CD4-positive, alpha-beta T cell (primary cell): ENCODE measurements around the gene FGF22. TPM values are rescaled to one million over a fixed set of nuclear protein-coding genes. Genes with fewer than 3 reads are reported as not detected.

ENCODE experiments used
- ATAC-seq: fragments of 200-7000 bp; cut with Tn5 transposase; one replicate; pipeline ENCODE4 v1.10.0; 2022; ENCODE audit warnings: mild to moderate bottlenecking; ENCODE audit not compliant: poor library complexity
- CTCF ChIA-PET: fragments of 350-600 bp; sonication (Branson Sonifier 250); formaldehyde crosslinking; loops from one replicate; lab custom pipeline; 2021; ENCODE audit warnings: antibody characterized with exemption, inconsistent platforms; lab: Charles Lee
- POLR2A ChIA-PET: fragments of 350-600 bp; sonication (Branson Sonifier 250); formaldehyde crosslinking; loops from one replicate; lab custom pipeline; 2021; ENCODE audit warnings: antibody characterized with exemption, inconsistent platforms; lab: Charles Lee
- DNase-seq, 14 experiments: peaks; one replicate each; pipeline ENCODE4 v3.0.0-alpha.2; 2013 to 2020; ENCODE audit warnings: mixed read lengths in 2 of 14
- H3K27ac ChIP-seq, 2 donors: one replicate each; pipeline versions ENCODE4 v1.5.1 to v1.7.0; 2013; ENCODE audit warnings: low read length in 2 of 2, low read depth in 1 of 2, mild to moderate bottlenecking in 1 of 2
- H3K27me3 ChIP-seq, 2 experiments: 1 replicate in 1 of 2; 2 replicates in 1 of 2; pipeline versions ENCODE4 v1.6.1 to v1.7.0; 2013; ENCODE audit warnings: low read length in 2 of 2, control low read depth in 1 of 2, mild to moderate bottlenecking in 1 of 2, moderate library complexity in 1 of 2; ENCODE audit not compliant: insufficient read depth in 2 of 2, control insufficient read depth in 1 of 2
- H3K36me3 ChIP-seq: one replicate; pipeline ENCODE4 v1.6.1; 2013; ENCODE audit warnings: low read length, control low read depth; ENCODE audit not compliant: insufficient read depth
- H3K4me1 ChIP-seq: one replicate; pipeline ENCODE4 v1.6.1; 2013; ENCODE audit warnings: low read length, control low read depth; ENCODE audit not compliant: insufficient read depth
- H3K4me3 ChIP-seq: one replicate; pipeline ENCODE4 v1.5.1; 2013; ENCODE audit warnings: mild to moderate bottlenecking, low read length, moderate library complexity
- H3K9me3 ChIP-seq, 2 experiments: 1 replicate in 1 of 2; 2 replicates in 1 of 2; pipeline versions ENCODE4 v1.6.1 to v1.7.0; 2013; ENCODE audit warnings: low read length in 2 of 2, mild to moderate bottlenecking in 2 of 2, control low read depth in 1 of 2, moderate library complexity in 1 of 2; ENCODE audit not compliant: control insufficient read depth in 1 of 2, insufficient read depth in 1 of 2
- H3K27ac Mint-ChIP-seq: one replicate; pipeline ENCODE4 v1.8.0; 2020; ENCODE audit warnings: mixed read lengths
- H3K27me3 Mint-ChIP-seq: one replicate; pipeline ENCODE4 v1.8.0; 2021; ENCODE audit warnings: mixed read lengths
- H3K36me3 Mint-ChIP-seq: one replicate; pipeline ENCODE4 v1.8.0; 2021; ENCODE audit warnings: low read depth, mixed read lengths
- H3K4me1 Mint-ChIP-seq: one replicate; pipeline ENCODE4 v1.8.0; 2021; ENCODE audit warnings: low read depth, mixed read lengths
- H3K4me3 Mint-ChIP-seq: one replicate; pipeline ENCODE4 v1.8.0; 2020; ENCODE audit warnings: mild to moderate bottlenecking, mixed read lengths
- H3K9me3 Mint-ChIP-seq: one replicate; pipeline ENCODE4 v1.8.0; 2020; ENCODE audit warnings: mixed read lengths
- intact Hi-C, 2 experiments: fragments of 100-400 bp; cut with DNase I in 1 of 2; cut with micrococcal nuclease in 1 of 2; formaldehyde crosslinking; loops; one replicate each; pipeline versions ENCODE4 v1.15.1 to v1.9.0; 2023 to 2025; cut with DNase I, micrococcal nuclease
- total RNA-seq, 174 experiments: library from RNA in 2 of 174; stranded (reverse) in 2 of 174; gene quantifications; one replicate each; pipeline ENCODE4 v1.2.3 and lab custom pipeline; 2021 to 2026
- TF ChIP-seq, protein P1 (sequence below): fragments of 200-600 bp; IDR thresholded peaks from one replicate; pipeline ENCODE4 v1.8.0; 2022; ENCODE audit warnings: antibody characterized with exemption, mild to moderate bottlenecking

FGF22 gene
- total RNA-seq, 2 experiments from 2014 or later = 0.42 to 0.49 TPM

DNA sequence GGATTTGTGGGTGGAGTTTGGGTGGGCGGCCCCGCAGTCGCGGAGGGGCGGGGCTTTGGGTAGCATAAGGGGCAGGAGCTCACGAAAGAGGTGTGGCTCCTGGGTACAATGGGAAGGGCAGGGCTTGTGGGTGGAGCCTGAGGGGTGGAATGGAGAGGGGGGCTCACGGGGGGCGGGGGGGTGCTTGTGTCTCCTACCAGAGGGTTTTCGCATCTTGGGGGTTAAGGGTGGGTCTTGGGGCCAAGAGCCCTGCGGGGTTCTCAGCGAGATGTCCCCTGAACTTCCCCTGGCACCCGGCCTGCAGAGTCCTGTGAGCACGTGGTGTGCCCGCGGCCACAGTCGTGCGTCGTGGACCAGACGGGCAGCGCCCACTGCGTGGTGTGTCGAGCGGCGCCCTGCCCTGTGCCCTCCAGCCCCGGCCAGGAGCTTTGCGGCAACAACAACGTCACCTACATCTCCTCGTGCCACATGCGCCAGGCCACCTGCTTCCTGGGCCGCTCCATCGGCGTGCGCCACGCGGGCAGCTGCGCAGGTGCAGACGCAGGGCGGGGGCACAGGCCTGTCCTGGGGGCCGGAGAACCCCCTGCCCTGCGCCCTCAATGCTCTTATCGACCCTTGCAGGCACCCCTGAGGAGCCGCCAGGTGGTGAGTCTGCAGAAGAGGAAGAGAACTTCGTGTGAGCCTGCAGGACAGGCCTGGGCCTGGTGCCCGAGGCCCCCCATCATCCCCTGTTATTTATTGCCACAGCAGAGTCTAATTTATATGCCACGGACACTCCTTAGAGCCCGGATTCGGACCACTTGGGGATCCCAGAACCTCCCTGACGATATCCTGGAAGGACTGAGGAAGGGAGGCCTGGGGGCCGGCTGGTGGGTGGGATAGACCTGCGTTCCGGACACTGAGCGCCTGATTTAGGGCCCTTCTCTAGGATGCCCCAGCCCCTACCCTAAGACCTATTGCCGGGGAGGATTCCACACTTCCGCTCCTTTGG is 41.6 kb downstream of the FGF22 start:
- Histone ChIP-seq H3K36me3 (no peaks in the 10 kb centered on the region), H3K27ac (peak overlapping the region; percentile 66 to 82), H3K4me3 (peak overlapping the region; percentile 52), H3K9me3 (peaks cover 0 to 21% of the 10 kb centered on the region in 2 experiments), H3K4me1 (peaks cover 35% of the 10 kb centered on the region), H3K27me3 (peaks cover 5 to 6% of the 10 kb centered on the region in 2 experiments)
- Mint-ChIP-seq H3K36me3 (no peaks in the 10 kb centered on the region), H3K27me3 (peaks cover 4% of the 10 kb centered on the region), H3K27ac (peak overlapping the region; percentile 88), H3K4me3 (peak overlapping the region; percentile 97), H3K4me1 (no peaks in the 10 kb centered on the region), H3K9me3 (no peaks in the 10 kb centered on the region)
- POLR2A ChIA-PET = interaction anchor here (0.6 to 4.4 kb wide), 5 partner anchors 18 to 924 kb away, joined by 3 to 45 read pairs (median 5); partner anchors contain the start of genes POLRMT, PTBP1, RNF126 and UQCR11
- intact Hi-C loops = loop anchor here (1.0 to 5.0 kb wide), 3 partner anchors 71 to 116 kb away; partner anchors contain the start of genes BSG (in 1 of the 2) and PTBP1 (in 1 of the 2)
- CTCF ChIA-PET = interaction anchor here (2.0 to 2.7 kb wide), 3 partner anchors 21 to 171 kb away, joined by 8 to 17 read pairs (median 14); no protein-coding TSS in a partner anchor
- TF ChIP-seq, protein P1, sequence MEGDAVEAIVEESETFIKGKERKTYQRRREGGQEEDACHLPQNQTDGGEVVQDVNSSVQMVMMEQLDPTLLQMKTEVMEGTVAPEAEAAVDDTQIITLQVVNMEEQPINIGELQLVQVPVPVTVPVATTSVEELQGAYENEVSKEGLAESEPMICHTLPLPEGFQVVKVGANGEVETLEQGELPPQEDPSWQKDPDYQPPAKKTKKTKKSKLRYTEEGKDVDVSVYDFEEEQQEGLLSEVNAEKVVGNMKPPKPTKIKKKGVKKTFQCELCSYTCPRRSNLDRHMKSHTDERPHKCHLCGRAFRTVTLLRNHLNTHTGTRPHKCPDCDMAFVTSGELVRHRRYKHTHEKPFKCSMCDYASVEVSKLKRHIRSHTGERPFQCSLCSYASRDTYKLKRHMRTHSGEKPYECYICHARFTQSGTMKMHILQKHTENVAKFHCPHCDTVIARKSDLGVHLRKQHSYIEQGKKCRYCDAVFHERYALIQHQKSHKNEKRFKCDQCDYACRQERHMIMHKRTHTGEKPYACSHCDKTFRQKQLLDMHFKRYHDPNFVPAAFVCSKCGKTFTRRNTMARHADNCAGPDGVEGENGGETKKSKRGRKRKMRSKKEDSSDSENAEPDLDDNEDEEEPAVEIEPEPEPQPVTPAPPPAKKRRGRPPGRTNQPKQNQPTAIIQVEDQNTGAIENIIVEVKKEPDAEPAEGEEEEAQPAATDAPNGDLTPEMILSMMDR = no peak
- DNase-seq (peak in 10 of 14 experiments; percentile 78 to 96 (median 91)), ATAC-seq (peak; percentile 70)

DNA sequence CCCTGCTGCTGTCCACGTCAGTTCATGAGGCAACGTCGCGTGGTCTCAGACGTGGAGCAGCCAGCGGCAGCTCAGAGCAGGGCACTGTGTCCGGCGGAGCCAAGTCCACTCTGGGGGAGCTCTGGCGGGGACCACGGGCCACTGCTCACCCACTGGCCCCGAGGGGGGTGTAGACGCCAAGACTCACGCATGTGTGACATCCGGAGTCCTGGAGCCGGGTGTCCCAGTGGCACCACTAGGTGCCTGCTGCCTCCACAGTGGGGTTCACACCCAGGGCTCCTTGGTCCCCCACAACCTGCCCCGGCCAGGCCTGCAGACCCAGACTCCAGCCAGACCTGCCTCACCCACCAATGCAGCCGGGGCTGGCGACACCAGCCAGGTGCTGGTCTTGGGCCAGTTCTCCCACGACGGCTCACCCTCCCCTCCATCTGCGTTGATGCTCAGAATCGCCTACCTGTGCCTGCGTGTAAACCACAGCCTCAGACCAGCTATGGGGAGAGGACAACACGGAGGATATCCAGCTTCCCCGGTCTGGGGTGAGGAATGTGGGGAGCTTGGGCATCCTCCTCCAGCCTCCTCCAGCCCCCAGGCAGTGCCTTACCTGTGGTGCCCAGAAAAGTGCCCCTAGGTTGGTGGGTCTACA is 43.1 kb downstream of the FGF22 start:
- Histone ChIP-seq H3K4me1 (peaks cover 22% of the 10 kb centered on the region), H3K27ac (no peak overlapping the region), H3K9me3 (peaks cover 0 to 19% of the 10 kb centered on the region in 2 experiments), H3K4me3 (no peak overlapping the region), H3K27me3 (no peaks in the 10 kb centered on the region), H3K36me3 (no peaks in the 10 kb centered on the region)
- Mint-ChIP-seq H3K4me3 (no peak overlapping the region), H3K4me1 (no peaks in the 10 kb centered on the region), H3K27me3 (no peaks in the 10 kb centered on the region), H3K36me3 (no peaks in the 10 kb centered on the region), H3K9me3 (no peaks in the 10 kb centered on the region), H3K27ac (no peak overlapping the region)
- ATAC-seq (no peak), DNase-seq (peak in 1 of 14 experiments; percentile 46)
- TF ChIP-seq, protein P1 = no peak
- POLR2A ChIA-PET = no interaction called here
- intact Hi-C loops = loop anchor here in 1 of 2 experiments (5.0 kb wide), 1 partner anchor 110 kb away; the partner anchor contains the start of gene BSG
- CTCF ChIA-PET = no interaction called here

DNA sequence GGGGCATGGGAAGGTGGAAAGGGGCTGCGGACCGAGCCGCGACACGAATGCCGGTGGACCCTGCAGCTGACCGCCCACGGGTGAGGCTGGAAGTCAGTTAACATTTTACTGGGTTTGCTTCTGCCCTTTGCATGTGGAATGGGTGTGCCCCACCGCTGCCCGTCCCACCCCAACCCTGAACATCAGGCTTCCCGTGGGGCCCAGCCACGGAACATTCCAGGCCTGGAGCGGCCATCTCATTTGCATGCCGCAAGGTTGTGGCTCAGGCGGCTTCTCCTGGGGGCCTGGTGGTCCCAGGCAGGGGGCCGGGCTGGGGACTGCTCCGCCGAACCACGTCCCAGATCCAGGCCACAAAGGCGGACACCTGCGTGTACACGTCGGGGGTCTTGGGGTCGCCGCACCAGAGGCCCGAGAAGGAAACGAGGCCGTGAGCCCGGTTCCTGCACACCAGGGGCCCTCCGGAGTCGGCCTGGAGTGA is 45.8 kb downstream of the FGF22 start:
- Mint-ChIP-seq H3K27me3 (no peaks in the 10 kb centered on the region), H3K4me3 (no peak overlapping the region), H3K9me3 (no peaks in the 10 kb centered on the region), H3K27ac (no peak overlapping the region), H3K36me3 (no peaks in the 10 kb centered on the region), H3K4me1 (no peaks in the 10 kb centered on the region)
- TF ChIP-seq, protein P1 = no peak
- ChIA-PET CTCF (no interaction called here), POLR2A (no interaction called here)
- peak in 1 of 14 experiments; percentile 23 for DNase-seq
- peaks cover 12% of the 10 kb centered on the region for H3K4me1 ChIP-seq
- no peaks in the 10 kb centered on the region for H3K36me3 ChIP-seq
- intact Hi-C loops = no loop called here
- H3K27ac ChIP-seq = no peak overlapping the region
- H3K4me3 ChIP-seq = no peak overlapping the region
- H3K27me3 ChIP-seq = no peaks in the 10 kb centered on the region
- peaks cover 0 to 18% of the 10 kb centered on the region in 2 experiments for H3K9me3 ChIP-seq
- no peak for ATAC-seq
